GM18511 (cell line): ENCODE results near the gene PDE9A.

Experiments used
- ATAC-seq: cut with Tn5 transposase; IDR thresholded peaks from one replicate; pipeline ENCODE4 v1.9.1; 2021; ENCODE audit warnings: mild to moderate bottlenecking, moderate library complexity; ENCODE audit not compliant: unreplicated experiment

PDE9A gene

GRCh38 chr21:42641311-42642218 lies 11.9 kb upstream of the PDE9A start:
- ATAC-seq, result no peak

GRCh38 chr21:42642219-42642745 lies 11.1 kb upstream of the PDE9A start:
- ATAC-seq, result no peak

- ATAC-seq, result no peak
Observed at GRCh38 chr21:42644223-42645208, 8.9 kb upstream of the PDE9A start.

GRCh38 chr21:42645211-42646075 lies 8.0 kb upstream of the PDE9A start:
- ATAC-seq, result no peak

GRCh38 chr21:42646076-42646825 lies 7.2 kb upstream of the PDE9A start:
- ATAC-seq, result no peak

- no peak for ATAC-seq
Observed at GRCh38 chr21:42646836-42647235, 6.6 kb upstream of the PDE9A start.

GRCh38 chr21:42648606-42649005 lies 4.8 kb upstream of the PDE9A start:
- no peak for ATAC-seq

- ATAC-seq, result no peak
Observed at GRCh38 chr21:42649122-42650032, 4.0 kb upstream of the PDE9A start.

- ATAC-seq, result no peak
Observed at GRCh38 chr21:42650033-42650370, 3.4 kb upstream of the PDE9A start.

- no peak for ATAC-seq
Observed at GRCh38 chr21:42650441-42651421, 2.7 kb upstream of the PDE9A start.

- ATAC-seq, result no peak
Observed at GRCh38 chr21:42651515-42652401, 1.7 kb upstream of the PDE9A start.

- ATAC-seq, result no peak
Observed at GRCh38 chr21:42652527-42653230, 742 bp upstream of the PDE9A start.

GRCh38 chr21:42654179-42654912 lies 925 bp downstream of the PDE9A start:
- no peak for ATAC-seq

- no peak for ATAC-seq
Observed at GRCh38 chr21:42654913-42655795, 1.7 kb downstream of the PDE9A start.
